ENCODE measurements around the gene TRIML1. TPM values are rescaled to one million over a fixed set of nuclear protein-coding genes. Genes with fewer than 3 reads are reported as not detected.

TRIML1 gene
- total RNA-seq, 1 experiment from 2014 or later, result not detected

DNA sequence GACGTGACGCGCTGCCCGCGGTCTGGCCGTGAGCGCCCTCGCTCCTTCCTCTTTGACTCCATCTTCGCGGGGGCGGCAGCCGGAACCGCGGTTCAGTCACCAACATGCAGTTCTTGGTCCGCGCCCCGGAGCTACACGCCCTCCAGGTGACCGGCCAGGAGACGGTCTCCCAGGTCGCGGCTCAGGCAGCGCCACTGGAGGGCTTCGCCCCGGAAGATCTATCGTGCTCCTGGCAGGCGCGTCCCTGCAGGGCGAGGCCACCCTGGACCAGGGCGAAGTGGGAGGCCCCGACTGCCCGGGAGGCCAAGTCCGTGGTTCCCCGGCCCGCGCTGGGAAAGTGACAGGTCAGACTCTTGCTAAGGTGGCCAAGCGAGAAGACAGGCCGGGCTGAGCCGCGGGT is 32.8 kb upstream of the TRIML1 start:
- peaks cover 3% of the 10 kb centered on the region for H3K79me1 ChIP-seq (ENCODE audit: insufficient read depth, low read depth, low read length, poor library complexity, severe bottlenecking)
- H2AK5ac ChIP-seq (ENCODE audit: insufficient read length, low read length), result no peak overlapping the region
- H4K20me1 ChIP-seq (ENCODE audit: control insufficient read depth, insufficient read depth, insufficient read length), result no peaks in the 10 kb centered on the region
- DNase-seq, result peak; percentile 38
- H3K27ac ChIP-seq (ENCODE audit: insufficient read length, low read depth, low read length), result no peak overlapping the region
- H3K14ac ChIP-seq (ENCODE audit: insufficient read depth, low read length), result no peak overlapping the region
- no peak overlapping the region for H4K91ac ChIP-seq (ENCODE audit: insufficient read length, low read depth, low read length)
- no peak overlapping the region for H3K9ac ChIP-seq (ENCODE audit: extremely low read depth, insufficient read length, low read length)
- H3K27me3 Mint-ChIP-seq (ENCODE audit: low read depth), result no peaks in the 10 kb centered on the region
- H3K23me2 ChIP-seq (ENCODE audit: insufficient read length, low read depth, low read length, poor library complexity, severe bottlenecking), result peaks cover 6% of the 10 kb centered on the region
- H3K4me1 Mint-ChIP-seq, result peaks cover 40 to 42% of the 10 kb centered on the region in 2 experiments
- H3K4me1 ChIP-seq (ENCODE audit: insufficient read depth, low read length), result peaks cover 3% of the 10 kb centered on the region; the same call in 1 of the 2 replicates
- no peak overlapping the region for H2BK12ac ChIP-seq (ENCODE audit: insufficient read length, low read depth, low read length)
- H3K23ac ChIP-seq (ENCODE audit: insufficient read length, low read depth, low read length), result no peak overlapping the region
- H3K56ac ChIP-seq (ENCODE audit: insufficient read length, low read depth, low read length), result no peak overlapping the region
- H2BK20ac ChIP-seq (ENCODE audit: low read depth, low read length, poor library complexity, severe bottlenecking), result no peak overlapping the region
- H3K27ac Mint-ChIP-seq, result peak overlapping the region; percentile 86 to 95 (median 95); a peak in 6 of 7 replicates
- no peak overlapping the region for H3T11ph ChIP-seq (ENCODE audit: low read length)
- H4K5ac ChIP-seq (ENCODE audit: insufficient read length, low read depth, low read length), result no peak overlapping the region
- no peak overlapping the region for H2BK5ac ChIP-seq (ENCODE audit: insufficient read length, low read length)
- peaks cover 9% of the 10 kb centered on the region; the same call in 1 of the 2 replicates for H3K79me2 ChIP-seq (ENCODE audit: insufficient read depth, low read length)
- H3K36me3 Mint-ChIP-seq (ENCODE audit: insufficient read depth in 1 of 3, low read depth in 3 of 3), result peaks cover 43 to 47% (median 46%) of the 10 kb centered on the region in 3 experiments
- H2AFZ ChIP-seq (ENCODE audit: low read length), result no peak overlapping the region
- no peaks in the 10 kb centered on the region for H3K27me3 ChIP-seq (ENCODE audit: insufficient read depth, low read length)
- TF ChIP-seq, protein P1, sequence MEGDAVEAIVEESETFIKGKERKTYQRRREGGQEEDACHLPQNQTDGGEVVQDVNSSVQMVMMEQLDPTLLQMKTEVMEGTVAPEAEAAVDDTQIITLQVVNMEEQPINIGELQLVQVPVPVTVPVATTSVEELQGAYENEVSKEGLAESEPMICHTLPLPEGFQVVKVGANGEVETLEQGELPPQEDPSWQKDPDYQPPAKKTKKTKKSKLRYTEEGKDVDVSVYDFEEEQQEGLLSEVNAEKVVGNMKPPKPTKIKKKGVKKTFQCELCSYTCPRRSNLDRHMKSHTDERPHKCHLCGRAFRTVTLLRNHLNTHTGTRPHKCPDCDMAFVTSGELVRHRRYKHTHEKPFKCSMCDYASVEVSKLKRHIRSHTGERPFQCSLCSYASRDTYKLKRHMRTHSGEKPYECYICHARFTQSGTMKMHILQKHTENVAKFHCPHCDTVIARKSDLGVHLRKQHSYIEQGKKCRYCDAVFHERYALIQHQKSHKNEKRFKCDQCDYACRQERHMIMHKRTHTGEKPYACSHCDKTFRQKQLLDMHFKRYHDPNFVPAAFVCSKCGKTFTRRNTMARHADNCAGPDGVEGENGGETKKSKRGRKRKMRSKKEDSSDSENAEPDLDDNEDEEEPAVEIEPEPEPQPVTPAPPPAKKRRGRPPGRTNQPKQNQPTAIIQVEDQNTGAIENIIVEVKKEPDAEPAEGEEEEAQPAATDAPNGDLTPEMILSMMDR (conservative IDR thresholded peaks at IDR 0.05), result no peak
- no peak overlapping the region for H3K4ac ChIP-seq (ENCODE audit: low read depth, low read length)
- no peak overlapping the region for H3K4me2 ChIP-seq (ENCODE audit: insufficient read depth, insufficient read length, low read length)
- no peak overlapping the region for H2BK120ac ChIP-seq (ENCODE audit: low read depth, low read length, poor library complexity, severe bottlenecking)
- H3K4me3 Mint-ChIP-seq, result peak overlapping the region in 1 of 2 experiments; percentile 15; a peak in 1 of 5 replicates
- no peaks in the 10 kb centered on the region; a peak in 1 of 5 replicates for H3K9me3 Mint-ChIP-seq
- no peaks in the 10 kb centered on the region for H3K9me3 ChIP-seq (ENCODE audit: control insufficient read depth, low read depth, low read length)
- peak overlapping the region; percentile 27 for H3K18ac ChIP-seq (ENCODE audit: insufficient read length, low read depth, low read length)
- no CpG with 5 or more reads among the region's 40 CpGs for WGBS (ENCODE audit: extremely low coverage, insufficient read length, low lambda C conversion rate)
- no peak overlapping the region for H2BK15ac ChIP-seq (ENCODE audit: low read depth, low read length)
- H4K8ac ChIP-seq (replicated peaks; ENCODE audit: insufficient read length, low read depth, low read length), result no peak overlapping the region
